GM12878 (cell line): ENCODE data around the gene C16orf90. TPM values are rescaled to one million over a fixed set of nuclear protein-coding genes. Genes with fewer than 3 reads are reported as not detected.

Experiments
- BHLHE40 ChIP-seq, 2 experiments: fragments of 450-650 bp in 1 of 2; IDR thresholded peaks; 2 replicates each; pipeline ENCODE4 v1.6.1; 2011 to 2017; ENCODE audit warnings: low read depth in 2 of 2, borderline replicate concordance in 1 of 2, improper control_type of control experiment in 1 of 2, low read length in 1 of 2, mild to moderate bottlenecking in 1 of 2
- ETV6 ChIP-seq, 2 experiments: fragments of 450-650 bp in 1 of 2; IDR thresholded peaks in 1 of 2; conservative IDR thresholded peaks in 1 of 2; 2 replicates each; pipeline ENCODE4 v1.6.1; 2014; ENCODE audit warnings: antibody characterized with exemption in 1 of 2, borderline replicate concordance in 1 of 2, low read depth in 1 of 2, mild to moderate bottlenecking in 1 of 2, moderate library complexity in 1 of 2
- GATAD2B ChIP-seq: fragments of 450-650 bp; conservative IDR thresholded peaks from 2 replicates; pipeline ENCODE4 v1.6.1; 2017; ENCODE audit warnings: low read depth, mild to moderate bottlenecking, moderate library complexity
- KAT2A ChIP-seq: conservative IDR thresholded peaks from 2 replicates; pipeline ENCODE4 v1.6.1; 2011; ENCODE audit warnings: low read depth, low read length; ENCODE audit not compliant: control insufficient read depth
- NFXL1 ChIP-seq: fragments of 450-650 bp; IDR thresholded peaks from 2 replicates; pipeline ENCODE4 v1.6.1; 2017; ENCODE audit warnings: antibody characterized with exemption, mild to moderate bottlenecking, borderline replicate concordance
- NR2C1 ChIP-seq: fragments of 450-650 bp; IDR thresholded peaks from 2 replicates; pipeline ENCODE4 v1.6.1; 2017; ENCODE audit warnings: antibody characterized with exemption, mild to moderate bottlenecking, moderate library complexity
- RAD51 ChIP-seq: fragments of 450-650 bp; IDR thresholded peaks from 2 replicates; pipeline ENCODE4 v1.6.1; 2016; ENCODE audit warnings: moderate library complexity, mild to moderate bottlenecking, inconsistent platforms
- RUNX3 ChIP-seq: IDR thresholded peaks from 2 replicates; pipeline ENCODE4 v1.6.1; 2012; ENCODE audit warnings: low read length, inconsistent platforms
- SIN3A ChIP-seq: IDR thresholded peaks from 2 replicates; pipeline ENCODE4 v1.6.1; 2012; ENCODE audit warnings: low read depth, low read length, improper control_type of control experiment
- SMAD1 ChIP-seq: fragments of 450-650 bp; IDR thresholded peaks from 2 replicates; pipeline ENCODE4 v1.6.1; 2018; ENCODE audit warnings: mild to moderate bottlenecking, low read depth; ENCODE audit not compliant: partially characterized antibody
- SREBF1 ChIP-seq: IDR thresholded peaks from 2 replicates; pipeline ENCODE4 v1.6.1; 2012; ENCODE audit warnings: mild to moderate bottlenecking, low read length
- TBL1XR1 ChIP-seq: IDR thresholded peaks from 2 replicates; pipeline ENCODE4 v1.6.1; 2012; ENCODE audit warnings: low read depth, low read length, improper control_type of control experiment
- TCF7 ChIP-seq: IDR thresholded peaks from 2 replicates; pipeline ENCODE4 v1.6.1; 2014; ENCODE audit warnings: antibody characterized with exemption, borderline replicate concordance
- YBX1 ChIP-seq: fragments of 450-650 bp; IDR thresholded peaks from 2 replicates; pipeline ENCODE4 v1.6.1; 2016; ENCODE audit warnings: antibody characterized with exemption
- YY1 ChIP-seq: IDR thresholded peaks from 2 replicates; pipeline ENCODE4 v1.6.1; 2011; ENCODE audit warnings: low read depth, mild to moderate bottlenecking, low read length
- ZNF207 ChIP-seq: fragments of 450-650 bp; IDR thresholded peaks from 2 replicates; pipeline ENCODE4 v1.6.1; 2014; ENCODE audit warnings: antibody characterized with exemption, mild to moderate bottlenecking, borderline replicate concordance
- polyA plus RNA-seq, 11 experiments: library from polyadenylated mRNA; depleted of rRNA in 4 of 11; unstranded in 6 of 11; stranded (reverse) in 5 of 11; fragments of >200 nt; fragmentation: Nextera tagmentation in 4 of 11; fragmentation: Illumina TruSeq in 1 of 11; extraction: Ambion mirVana in 4 of 11; extraction: Trizol in 1 of 11; gene quantifications; 1 replicate in 1 of 11; 2 replicates in 10 of 11; pipeline versions ENCODE4 v1.2.1 to v1.2.3, GENCODE V29; 2011 to 2016; ENCODE audit warnings: inconsistent platforms in 2 of 11, missing spikeins in 2 of 11, low read depth in 1 of 11
- total RNA-seq, 4 experiments: library from RNA; depleted of rRNA in 3 of 4; stranded (reverse); fragments of >200 nt in 3 of 4; fragmentation: Illumina TruSeq in 1 of 4; extraction: Trizol in 1 of 4; gene quantifications; 2 replicates each; pipeline versions ENCODE4 v1.2.1 to v1.2.3, GENCODE V29; 2013 to 2021
- TF ChIP-seq, protein P1 (sequence below): fragments of 450-650 bp; IDR thresholded peaks from 2 replicates; pipeline ENCODE4 v1.6.1; 2017; ENCODE audit warnings: low read depth, mild to moderate bottlenecking, moderate library complexity
- TF ChIP-seq, protein P2 (sequence below): fragments of 150-350 bp; IDR thresholded peaks from 2 replicates; pipeline ENCODE4 v1.6.1; 2016; ENCODE audit warnings: low read depth, low read length
- TF ChIP-seq, protein P3 (sequence below): IDR thresholded peaks from 2 replicates; pipeline ENCODE4 v1.6.1; 2011; ENCODE audit warnings: mild to moderate bottlenecking, low read depth, low read length, moderate library complexity; ENCODE audit not compliant: insufficient replicate concordance
- TF ChIP-seq, protein P4 (sequence below): fragments of 450-650 bp; conservative IDR thresholded peaks from 2 replicates; pipeline ENCODE4 v1.6.1; 2017; ENCODE audit warnings: mild to moderate bottlenecking, moderate library complexity

Gene C16orf90
- total and polyA plus RNA-seq, 10 of the 15 experiments (the other 5 are each of a cell fraction or from before 2014, with no cell fraction given): not detected

DNA sequence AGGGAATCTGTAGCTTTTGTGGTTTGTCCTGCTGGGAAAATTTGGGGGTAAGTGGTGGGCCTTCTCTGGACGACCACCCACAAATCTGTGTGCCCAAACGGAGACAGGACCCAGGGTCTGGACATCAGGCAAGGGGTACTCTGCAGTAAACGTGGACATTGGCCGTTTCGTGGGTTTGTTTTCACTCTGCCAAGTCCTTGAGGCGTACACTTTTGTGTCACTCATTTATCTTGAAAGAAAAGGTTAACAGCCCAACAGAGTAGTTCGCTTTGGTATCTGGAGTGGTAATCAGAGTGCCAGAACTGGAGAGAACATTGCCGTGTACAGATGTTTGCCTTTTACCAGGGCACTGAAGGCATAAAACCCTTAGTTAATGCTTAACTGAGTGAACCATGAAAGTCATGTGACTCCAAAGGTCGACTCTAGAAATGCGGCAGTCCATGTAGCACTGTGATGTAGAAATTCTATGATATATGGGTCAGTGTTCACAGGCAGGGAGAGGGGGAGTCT is 36.4 kb downstream of the C16orf90 start (continued):
- TF ChIP-seq, protein P1, sequence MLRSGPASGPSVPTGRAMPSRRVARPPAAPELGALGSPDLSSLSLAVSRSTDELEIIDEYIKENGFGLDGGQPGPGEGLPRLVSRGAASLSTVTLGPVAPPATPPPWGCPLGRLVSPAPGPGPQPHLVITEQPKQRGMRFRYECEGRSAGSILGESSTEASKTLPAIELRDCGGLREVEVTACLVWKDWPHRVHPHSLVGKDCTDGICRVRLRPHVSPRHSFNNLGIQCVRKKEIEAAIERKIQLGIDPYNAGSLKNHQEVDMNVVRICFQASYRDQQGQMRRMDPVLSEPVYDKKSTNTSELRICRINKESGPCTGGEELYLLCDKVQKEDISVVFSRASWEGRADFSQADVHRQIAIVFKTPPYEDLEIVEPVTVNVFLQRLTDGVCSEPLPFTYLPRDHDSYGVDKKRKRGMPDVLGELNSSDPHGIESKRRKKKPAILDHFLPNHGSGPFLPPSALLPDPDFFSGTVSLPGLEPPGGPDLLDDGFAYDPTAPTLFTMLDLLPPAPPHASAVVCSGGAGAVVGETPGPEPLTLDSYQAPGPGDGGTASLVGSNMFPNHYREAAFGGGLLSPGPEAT: 0 out of 2 replicates have a peak, but pooled peaks have one; percentile 39
- TF ChIP-seq RUNX3 (0 out of 2 replicates have a peak, but pooled peaks have one; percentile 27), SMAD1 (peak; percentile 30), SREBF1 (no peak), BHLHE40 (IDR thresholded peaks at IDR 0.05; ENCODE audit: borderline replicate concordance in 1 of 2, low read depth in 2 of 2, low read length in 1 of 2) (peak; percentile 56 to 79; a peak in 3 of 4 replicates), ZNF207 (peak; percentile 31; the same call in 1 of the 2 replicates), NR2C1 (peak; percentile 54; the same call in 1 of the 2 replicates), TCF7 (no peak), RAD51 (peak; percentile 91), TBL1XR1 (no peak), ETV6 (conservative IDR thresholded peaks at IDR 0.05 in 1 of 2, IDR thresholded peaks at IDR 0.05 in 1 of 2; ENCODE audit: borderline replicate concordance in 1 of 2, low read depth in 1 of 2) (no peak), GATAD2B (no peak), SIN3A (0 out of 2 replicates have a peak, but pooled peaks have one; percentile 52), NFXL1 (no peak), KAT2A (no peak), YBX1 (no peak), YY1 (0 out of 2 replicates have a peak, but pooled peaks have one; percentile 5)
- TF ChIP-seq, protein P2, sequence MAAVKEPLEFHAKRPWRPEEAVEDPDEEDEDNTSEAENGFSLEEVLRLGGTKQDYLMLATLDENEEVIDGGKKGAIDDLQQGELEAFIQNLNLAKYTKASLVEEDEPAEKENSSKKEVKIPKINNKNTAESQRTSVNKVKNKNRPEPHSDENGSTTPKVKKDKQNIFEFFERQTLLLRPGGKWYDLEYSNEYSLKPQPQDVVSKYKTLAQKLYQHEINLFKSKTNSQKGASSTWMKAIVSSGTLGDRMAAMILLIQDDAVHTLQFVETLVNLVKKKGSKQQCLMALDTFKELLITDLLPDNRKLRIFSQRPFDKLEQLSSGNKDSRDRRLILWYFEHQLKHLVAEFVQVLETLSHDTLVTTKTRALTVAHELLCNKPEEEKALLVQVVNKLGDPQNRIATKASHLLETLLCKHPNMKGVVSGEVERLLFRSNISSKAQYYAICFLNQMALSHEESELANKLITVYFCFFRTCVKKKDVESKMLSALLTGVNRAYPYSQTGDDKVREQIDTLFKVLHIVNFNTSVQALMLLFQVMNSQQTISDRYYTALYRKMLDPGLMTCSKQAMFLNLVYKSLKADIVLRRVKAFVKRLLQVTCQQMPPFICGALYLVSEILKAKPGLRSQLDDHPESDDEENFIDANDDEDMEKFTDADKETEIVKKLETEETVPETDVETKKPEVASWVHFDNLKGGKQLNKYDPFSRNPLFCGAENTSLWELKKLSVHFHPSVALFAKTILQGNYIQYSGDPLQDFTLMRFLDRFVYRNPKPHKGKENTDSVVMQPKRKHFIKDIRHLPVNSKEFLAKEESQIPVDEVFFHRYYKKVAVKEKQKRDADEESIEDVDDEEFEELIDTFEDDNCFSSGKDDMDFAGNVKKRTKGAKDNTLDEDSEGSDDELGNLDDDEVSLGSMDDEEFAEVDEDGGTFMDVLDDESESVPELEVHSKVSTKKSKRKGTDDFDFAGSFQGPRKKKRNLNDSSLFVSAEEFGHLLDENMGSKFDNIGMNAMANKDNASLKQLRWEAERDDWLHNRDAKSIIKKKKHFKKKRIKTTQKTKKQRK: no peak
- TF ChIP-seq, protein P3, sequence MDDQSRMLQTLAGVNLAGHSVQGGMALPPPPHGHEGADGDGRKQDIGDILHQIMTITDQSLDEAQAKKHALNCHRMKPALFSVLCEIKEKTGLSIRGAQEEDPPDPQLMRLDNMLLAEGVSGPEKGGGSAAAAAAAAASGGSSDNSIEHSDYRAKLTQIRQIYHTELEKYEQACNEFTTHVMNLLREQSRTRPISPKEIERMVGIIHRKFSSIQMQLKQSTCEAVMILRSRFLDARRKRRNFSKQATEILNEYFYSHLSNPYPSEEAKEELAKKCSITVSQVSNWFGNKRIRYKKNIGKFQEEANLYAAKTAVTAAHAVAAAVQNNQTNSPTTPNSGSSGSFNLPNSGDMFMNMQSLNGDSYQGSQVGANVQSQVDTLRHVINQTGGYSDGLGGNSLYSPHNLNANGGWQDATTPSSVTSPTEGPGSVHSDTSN: no peak
- TF ChIP-seq, protein P4, sequence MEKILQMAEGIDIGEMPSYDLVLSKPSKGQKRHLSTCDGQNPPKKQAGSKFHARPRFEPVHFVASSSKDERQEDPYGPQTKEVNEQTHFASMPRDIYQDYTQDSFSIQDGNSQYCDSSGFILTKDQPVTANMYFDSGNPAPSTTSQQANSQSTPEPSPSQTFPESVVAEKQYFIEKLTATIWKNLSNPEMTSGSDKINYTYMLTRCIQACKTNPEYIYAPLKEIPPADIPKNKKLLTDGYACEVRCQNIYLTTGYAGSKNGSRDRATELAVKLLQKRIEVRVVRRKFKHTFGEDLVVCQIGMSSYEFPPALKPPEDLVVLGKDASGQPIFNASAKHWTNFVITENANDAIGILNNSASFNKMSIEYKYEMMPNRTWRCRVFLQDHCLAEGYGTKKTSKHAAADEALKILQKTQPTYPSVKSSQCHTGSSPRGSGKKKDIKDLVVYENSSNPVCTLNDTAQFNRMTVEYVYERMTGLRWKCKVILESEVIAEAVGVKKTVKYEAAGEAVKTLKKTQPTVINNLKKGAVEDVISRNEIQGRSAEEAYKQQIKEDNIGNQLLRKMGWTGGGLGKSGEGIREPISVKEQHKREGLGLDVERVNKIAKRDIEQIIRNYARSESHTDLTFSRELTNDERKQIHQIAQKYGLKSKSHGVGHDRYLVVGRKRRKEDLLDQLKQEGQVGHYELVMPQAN: 0 out of 2 replicates have a peak, but pooled peaks have one; percentile 48
